ENCODE measurements around the gene LTBP1.

LTBP1 gene

GRCh38 chr2:33426666-33427231, 480.0 kb downstream of the LTBP1 start:
- no peaks in the 10 kb centered on the region for H3K4me1 ChIP-seq (ENCODE audit: control insufficient read depth in 2 of 2, insufficient read depth in 2 of 2, low read length in 2 of 2)
- no peak overlapping the region for H3K9ac ChIP-seq (ENCODE audit: low read depth in 1 of 2, low read length in 2 of 2)
- H3K4me3 ChIP-seq (ENCODE audit: low read length in 2 of 2) = no peak overlapping the region
- H3K27ac ChIP-seq (ENCODE audit: low read depth in 2 of 2, low read length in 2 of 2) = no peak overlapping the region
- no peaks in the 10 kb centered on the region for H3K9me3 ChIP-seq (ENCODE audit: control insufficient read depth in 2 of 2, low read length in 2 of 2)
- H3K27me3 ChIP-seq (ENCODE audit: control insufficient read depth in 2 of 2, insufficient read depth in 2 of 2, low read length in 2 of 2) = no peaks in the 10 kb centered on the region
- no peaks in the 10 kb centered on the region for H3K36me3 ChIP-seq (ENCODE audit: control insufficient read depth in 2 of 2, insufficient read depth in 2 of 2, low read length in 2 of 2)

DNA sequence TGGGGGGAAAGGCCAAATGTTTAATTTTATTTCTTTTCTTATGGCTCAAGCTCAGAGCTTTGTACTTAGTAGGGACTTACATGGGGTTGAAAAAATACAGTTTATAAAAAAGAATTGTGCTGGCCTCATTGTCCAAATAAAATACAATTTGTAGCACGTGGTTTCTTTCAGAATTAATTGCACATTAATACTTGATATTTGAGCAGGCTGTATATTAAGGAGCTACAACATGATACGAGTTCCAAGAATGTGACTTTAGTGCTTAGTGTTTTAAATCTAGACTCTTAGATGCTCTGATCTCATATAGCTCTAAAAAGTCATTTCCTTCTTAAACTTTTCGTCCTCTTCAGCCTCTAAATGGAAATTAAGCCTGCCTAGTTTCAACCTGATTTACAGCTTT, 483.3 kb downstream of the LTBP1 start:
- Histone ChIP-seq H3K4me3 (ENCODE audit: low read length in 2 of 2) (no peak overlapping the region), H3K27me3 (ENCODE audit: control insufficient read depth in 2 of 2, insufficient read depth in 2 of 2, low read length in 2 of 2) (no peaks in the 10 kb centered on the region), H3K4me1 (ENCODE audit: control insufficient read depth in 2 of 2, insufficient read depth in 2 of 2, low read length in 2 of 2) (no peaks in the 10 kb centered on the region), H3K27ac (ENCODE audit: low read depth in 2 of 2, low read length in 2 of 2) (no peak overlapping the region), H3K9me3 (ENCODE audit: control insufficient read depth in 2 of 2, low read length in 2 of 2) (no peaks in the 10 kb centered on the region), H3K36me3 (ENCODE audit: control insufficient read depth in 2 of 2, insufficient read depth in 2 of 2, low read length in 2 of 2) (no peaks in the 10 kb centered on the region), H3K9ac (ENCODE audit: low read depth in 1 of 2, low read length in 2 of 2) (no peak overlapping the region)

- Histone ChIP-seq H3K36me3 (ENCODE audit: control insufficient read depth in 2 of 2, insufficient read depth in 2 of 2, low read length in 2 of 2) (no peaks in the 10 kb centered on the region), H3K27me3 (ENCODE audit: control insufficient read depth in 2 of 2, insufficient read depth in 2 of 2, low read length in 2 of 2) (no peaks in the 10 kb centered on the region), H3K4me3 (ENCODE audit: low read length in 2 of 2) (no peak overlapping the region), H3K4me1 (ENCODE audit: control insufficient read depth in 2 of 2, insufficient read depth in 2 of 2, low read length in 2 of 2) (no peaks in the 10 kb centered on the region), H3K27ac (ENCODE audit: low read depth in 2 of 2, low read length in 2 of 2) (no peak overlapping the region), H3K9ac (ENCODE audit: low read depth in 1 of 2, low read length in 2 of 2) (no peak overlapping the region), H3K9me3 (ENCODE audit: control insufficient read depth in 2 of 2, low read length in 2 of 2) (no peaks in the 10 kb centered on the region)
These were observed 484.1 kb downstream of the LTBP1 start for GRCh38 chr2:33430856-33431255.

DNA sequence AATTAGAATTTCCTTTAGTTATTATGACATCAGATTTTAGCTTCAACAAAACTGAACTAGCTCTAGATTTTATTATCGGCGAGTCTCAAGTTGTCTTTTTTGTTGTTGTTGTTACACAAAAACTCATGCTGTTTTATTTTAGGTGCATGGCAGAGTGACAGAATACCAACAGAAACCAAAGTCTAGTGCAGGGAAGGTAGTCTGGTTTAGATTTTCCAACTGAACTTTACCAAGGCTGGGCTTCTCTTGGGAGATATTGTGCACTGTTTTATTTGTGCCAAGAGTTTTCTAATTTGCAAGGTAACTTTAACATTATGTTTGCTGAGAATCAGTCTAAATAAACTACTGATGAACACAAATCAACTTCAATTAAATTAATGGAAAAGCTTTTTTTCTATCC, 486.1 kb downstream of the LTBP1 start:
- no peaks in the 10 kb centered on the region for H3K27me3 ChIP-seq (ENCODE audit: control insufficient read depth in 2 of 2, insufficient read depth in 2 of 2, low read length in 2 of 2)
- H3K36me3 ChIP-seq (ENCODE audit: control insufficient read depth in 2 of 2, insufficient read depth in 2 of 2, low read length in 2 of 2) = no peaks in the 10 kb centered on the region
- H3K27ac ChIP-seq (ENCODE audit: low read depth in 2 of 2, low read length in 2 of 2) = no peak overlapping the region
- H3K9me3 ChIP-seq (ENCODE audit: control insufficient read depth in 2 of 2, low read length in 2 of 2) = no peaks in the 10 kb centered on the region
- H3K4me3 ChIP-seq (ENCODE audit: low read length in 2 of 2) = no peak overlapping the region
- no peak overlapping the region for H3K9ac ChIP-seq (ENCODE audit: low read depth in 1 of 2, low read length in 2 of 2)
- no peaks in the 10 kb centered on the region for H3K4me1 ChIP-seq (ENCODE audit: control insufficient read depth in 2 of 2, insufficient read depth in 2 of 2, low read length in 2 of 2)

- H3K9ac ChIP-seq (ENCODE audit: low read depth in 1 of 2, low read length in 2 of 2) = no peak overlapping the region
- no peaks in the 10 kb centered on the region for H3K4me1 ChIP-seq (ENCODE audit: control insufficient read depth in 2 of 2, insufficient read depth in 2 of 2, low read length in 2 of 2)
- no peaks in the 10 kb centered on the region for H3K27me3 ChIP-seq (ENCODE audit: control insufficient read depth in 2 of 2, insufficient read depth in 2 of 2, low read length in 2 of 2)
- H3K4me3 ChIP-seq (ENCODE audit: low read length in 2 of 2) = no peak overlapping the region
- no peak overlapping the region for H3K27ac ChIP-seq (ENCODE audit: low read depth in 2 of 2, low read length in 2 of 2)
- no peaks in the 10 kb centered on the region for H3K36me3 ChIP-seq (ENCODE audit: control insufficient read depth in 2 of 2, insufficient read depth in 2 of 2, low read length in 2 of 2)
- H3K9me3 ChIP-seq (ENCODE audit: control insufficient read depth in 2 of 2, low read length in 2 of 2) = no peaks in the 10 kb centered on the region
These were observed 486.8 kb downstream of the LTBP1 start for GRCh38 chr2:33433279-33434235.

DNA sequence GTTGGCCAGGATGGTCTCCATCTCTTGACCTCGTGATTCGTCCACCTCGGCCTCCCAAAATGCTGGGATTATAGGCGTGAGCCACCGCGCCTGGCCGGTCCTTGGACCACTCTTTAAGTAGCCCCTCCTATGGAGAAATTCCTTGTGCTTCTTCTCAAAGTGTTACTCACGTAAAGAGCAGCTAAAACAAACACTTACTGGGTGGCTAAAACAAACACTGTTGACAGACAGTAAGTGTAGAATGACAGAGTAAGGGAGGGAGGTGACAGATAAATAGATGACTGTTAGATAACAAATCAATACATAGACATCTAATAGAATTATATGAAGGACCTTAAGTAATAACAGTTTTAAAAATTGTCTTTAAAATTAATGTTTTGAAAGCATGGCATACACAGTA, 488.8 kb downstream of the LTBP1 start:
- H3K4me3 ChIP-seq (ENCODE audit: low read length in 2 of 2) = no peak overlapping the region
- no peaks in the 10 kb centered on the region for H3K9me3 ChIP-seq (ENCODE audit: control insufficient read depth in 2 of 2, low read length in 2 of 2)
- H3K36me3 ChIP-seq (ENCODE audit: control insufficient read depth in 2 of 2, insufficient read depth in 2 of 2, low read length in 2 of 2) = no peaks in the 10 kb centered on the region
- no peaks in the 10 kb centered on the region for H3K4me1 ChIP-seq (ENCODE audit: control insufficient read depth in 2 of 2, insufficient read depth in 2 of 2, low read length in 2 of 2)
- H3K27ac ChIP-seq (ENCODE audit: low read depth in 2 of 2, low read length in 2 of 2) = no peak overlapping the region
- no peaks in the 10 kb centered on the region for H3K27me3 ChIP-seq (ENCODE audit: control insufficient read depth in 2 of 2, insufficient read depth in 2 of 2, low read length in 2 of 2)
- H3K9ac ChIP-seq (ENCODE audit: low read depth in 1 of 2, low read length in 2 of 2) = no peak overlapping the region

GRCh38 chr2:33436083-33436482, 489.3 kb downstream of the LTBP1 start:
- Histone ChIP-seq H3K4me1 (ENCODE audit: control insufficient read depth in 2 of 2, insufficient read depth in 2 of 2, low read length in 2 of 2) (no peaks in the 10 kb centered on the region), H3K36me3 (ENCODE audit: control insufficient read depth in 2 of 2, insufficient read depth in 2 of 2, low read length in 2 of 2) (no peaks in the 10 kb centered on the region), H3K4me3 (ENCODE audit: low read length in 2 of 2) (no peak overlapping the region), H3K9me3 (ENCODE audit: control insufficient read depth in 2 of 2, low read length in 2 of 2) (no peaks in the 10 kb centered on the region), H3K27me3 (ENCODE audit: control insufficient read depth in 2 of 2, insufficient read depth in 2 of 2, low read length in 2 of 2) (no peaks in the 10 kb centered on the region), H3K9ac (ENCODE audit: low read depth in 1 of 2, low read length in 2 of 2) (no peak overlapping the region), H3K27ac (ENCODE audit: low read depth in 2 of 2, low read length in 2 of 2) (no peak overlapping the region)

- H3K9ac ChIP-seq (ENCODE audit: low read depth in 1 of 2, low read length in 2 of 2) = no peak overlapping the region
These were observed 490.5 kb downstream of the LTBP1 start for GRCh38 chr2:33437297-33437696.

DNA sequence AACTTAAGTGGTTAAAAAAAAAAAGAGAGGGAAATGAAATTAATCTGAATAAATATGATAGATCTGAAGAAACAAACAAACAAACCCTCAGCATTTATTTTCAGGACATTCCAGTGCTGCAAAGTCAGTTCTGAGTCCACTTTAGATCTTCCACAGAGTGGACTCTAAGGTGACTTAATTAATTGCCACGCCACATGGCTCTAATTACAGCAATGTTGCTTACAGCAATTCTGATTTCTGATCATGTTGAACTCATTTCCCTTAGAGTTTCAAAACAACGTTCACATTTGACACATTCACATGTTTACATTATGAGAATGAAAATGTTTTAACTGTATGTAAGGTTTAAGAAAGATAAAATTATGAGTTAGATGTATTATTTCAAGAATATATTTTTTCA, 491.1 kb downstream of the LTBP1 start:
- H3K9ac ChIP-seq (ENCODE audit: low read depth in 1 of 2, low read length in 2 of 2) = no peak overlapping the region
- no peaks in the 10 kb centered on the region for H3K4me1 ChIP-seq (ENCODE audit: control insufficient read depth in 2 of 2, insufficient read depth in 2 of 2, low read length in 2 of 2)
- no peaks in the 10 kb centered on the region for H3K9me3 ChIP-seq (ENCODE audit: control insufficient read depth in 2 of 2, low read length in 2 of 2)
- H3K27me3 ChIP-seq (ENCODE audit: control insufficient read depth in 2 of 2, insufficient read depth in 2 of 2, low read length in 2 of 2) = no peaks in the 10 kb centered on the region
- no peak overlapping the region for H3K27ac ChIP-seq (ENCODE audit: low read depth in 2 of 2, low read length in 2 of 2)
- H3K36me3 ChIP-seq (ENCODE audit: control insufficient read depth in 2 of 2, insufficient read depth in 2 of 2, low read length in 2 of 2) = no peaks in the 10 kb centered on the region
- H3K4me3 ChIP-seq (ENCODE audit: low read length in 2 of 2) = no peak overlapping the region

More at GRCh38 chr2:33437297-33437696, 490.5 kb downstream of the LTBP1 start:
- no peak overlapping the region for H3K4me3 ChIP-seq (ENCODE audit: low read length in 2 of 2)
- no peaks in the 10 kb centered on the region for H3K36me3 ChIP-seq (ENCODE audit: control insufficient read depth in 2 of 2, insufficient read depth in 2 of 2, low read length in 2 of 2)
- H3K27me3 ChIP-seq (ENCODE audit: control insufficient read depth in 2 of 2, insufficient read depth in 2 of 2, low read length in 2 of 2) = no peaks in the 10 kb centered on the region
- no peak overlapping the region for H3K27ac ChIP-seq (ENCODE audit: low read depth in 2 of 2, low read length in 2 of 2)
- no peaks in the 10 kb centered on the region for H3K9me3 ChIP-seq (ENCODE audit: control insufficient read depth in 2 of 2, low read length in 2 of 2)
- H3K4me1 ChIP-seq (ENCODE audit: control insufficient read depth in 2 of 2, insufficient read depth in 2 of 2, low read length in 2 of 2) = no peaks in the 10 kb centered on the region

DNA sequence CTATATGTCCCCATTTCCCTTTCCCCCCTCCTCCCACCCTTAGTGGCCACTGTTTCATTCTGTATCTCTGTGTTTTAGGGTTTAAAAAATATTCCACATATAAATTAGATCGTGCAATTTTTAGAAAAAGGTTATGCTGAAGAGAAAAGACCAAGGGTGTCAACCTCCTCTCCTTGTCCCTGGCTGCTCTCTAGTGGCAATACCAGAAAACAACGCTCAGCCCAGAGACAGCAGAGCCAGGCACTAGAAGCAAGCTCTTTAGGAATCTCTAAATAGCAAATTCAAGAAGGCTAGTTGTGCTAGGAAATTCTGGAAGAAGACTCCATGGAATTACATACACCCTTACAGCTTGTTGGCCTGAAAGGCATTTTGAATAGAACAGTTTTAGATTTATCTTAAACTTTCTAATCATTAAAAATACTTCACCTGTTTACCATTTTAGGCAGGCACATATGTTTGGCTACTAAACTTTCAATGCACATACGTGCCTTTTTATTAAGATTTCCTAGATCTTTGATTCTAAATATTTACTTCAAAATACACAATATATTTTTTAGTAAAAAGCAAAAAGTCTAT, 494.6 kb downstream of the LTBP1 start:
- H3K27me3 ChIP-seq (ENCODE audit: control insufficient read depth in 2 of 2, insufficient read depth in 2 of 2, low read length in 2 of 2) = no peaks in the 10 kb centered on the region
- H3K9ac ChIP-seq (ENCODE audit: low read depth in 1 of 2, low read length in 2 of 2) = no peak overlapping the region
- no peak overlapping the region for H3K4me3 ChIP-seq (ENCODE audit: low read length in 2 of 2)
- H3K36me3 ChIP-seq (ENCODE audit: control insufficient read depth in 2 of 2, insufficient read depth in 2 of 2, low read length in 2 of 2) = no peaks in the 10 kb centered on the region
- no peaks in the 10 kb centered on the region for H3K9me3 ChIP-seq (ENCODE audit: control insufficient read depth in 2 of 2, low read length in 2 of 2)
- no peaks in the 10 kb centered on the region for H3K4me1 ChIP-seq (ENCODE audit: control insufficient read depth in 2 of 2, insufficient read depth in 2 of 2, low read length in 2 of 2)
- H3K27ac ChIP-seq (ENCODE audit: low read depth in 2 of 2, low read length in 2 of 2) = no peak overlapping the region
